GM23338 (cell line): Measurements from ENCODE around the gene PAX2. TPM values are rescaled to one million over a fixed set of nuclear protein-coding genes. Genes with fewer than 3 reads are reported as not detected.

Experiments
- ATAC-seq: fragments of 200-7000 bp; cut with Tn5 transposase; 3 replicates; pipeline ENCODE4 v1.9.1; 2020
- DNase-seq: peaks from one replicate; pipeline ENCODE4 v3.0.0-alpha.2; 2015; ENCODE audit warnings: low spot score
- H2AFZ ChIP-seq: fragments of 200-600 bp; sonication (generic); 2 replicates; pipeline ENCODE4 v1.8.0; 2016; ENCODE audit warnings: antibody characterized with exemption, mild to moderate bottlenecking, moderate library complexity
- H3F3A ChIP-seq: fragments of 200-600 bp; sonication (generic); replicated peaks from 2 replicates; pipeline ENCODE4 v1.8.0; 2017; ENCODE audit warnings: antibody characterized with exemption, mixed run types, low read depth
- H3K27ac ChIP-seq: fragments of 200-600 bp; sonication (generic); 2 replicates; pipeline ENCODE4 v1.6.1; 2016; ENCODE audit warnings: low read depth
- H3K27me3 ChIP-seq: fragments of 200-600 bp; sonication (generic); 2 replicates; pipeline ENCODE4 v1.8.0; 2016; ENCODE audit warnings: mild to moderate bottlenecking, mixed run types, moderate library complexity; ENCODE audit not compliant: insufficient read depth
- H3K36me3 ChIP-seq: fragments of 200-600 bp; sonication (generic); 2 replicates; pipeline ENCODE4 v1.8.0; 2016; ENCODE audit warnings: mild to moderate bottlenecking; ENCODE audit not compliant: insufficient read depth
- H3K4me1 ChIP-seq: fragments of 200-600 bp; sonication (generic); 2 replicates; pipeline ENCODE4 v1.8.0; 2016; ENCODE audit warnings: mild to moderate bottlenecking, moderate library complexity; ENCODE audit not compliant: insufficient read depth
- H3K4me2 ChIP-seq: fragments of 200-600 bp; sonication (generic); 2 replicates; pipeline ENCODE4 v1.7.1; 2017; ENCODE audit warnings: mixed run types
- H3K4me3 ChIP-seq: fragments of 200-600 bp; sonication (generic); 2 replicates; pipeline ENCODE4 v1.6.1; 2016; ENCODE audit warnings: mixed run types
- H3K79me2 ChIP-seq: fragments of 200-600 bp; sonication (generic); replicated peaks from 2 replicates; pipeline ENCODE4 v1.8.0; 2017; ENCODE audit warnings: mild to moderate bottlenecking; ENCODE audit not compliant: insufficient read depth
- H3K9me2 ChIP-seq: fragments of 200-600 bp; sonication (generic); 2 replicates; pipeline ENCODE4 v1.8.0; 2017; ENCODE audit not compliant: insufficient read depth
- H4K20me1 ChIP-seq: fragments of 200-600 bp; sonication (generic); replicated peaks from 2 replicates; pipeline ENCODE4 v1.8.0; 2017; ENCODE audit warnings: mild to moderate bottlenecking; ENCODE audit not compliant: insufficient read depth
- H3K27ac Mint-ChIP-seq: 2 replicates; pipeline ENCODE4 v1.8.0; 2020; ENCODE audit warnings: inconsistent platforms, mild to moderate bottlenecking, moderate library complexity, mixed read lengths
- H3K27me3 Mint-ChIP-seq: 3 replicates; pipeline ENCODE4 v1.8.0; 2022; ENCODE audit warnings: low read depth, mild to moderate bottlenecking, moderate library complexity, mixed read lengths, inconsistent platforms; ENCODE audit not compliant: insufficient read depth, poor library complexity
- H3K36me3 Mint-ChIP-seq: 3 replicates; pipeline ENCODE4 v1.8.0; 2021; ENCODE audit warnings: low read depth, mild to moderate bottlenecking, inconsistent platforms, moderate library complexity, mixed read lengths
- H3K4me1 Mint-ChIP-seq: 3 replicates; pipeline ENCODE4 v1.8.0; 2020; ENCODE audit warnings: mild to moderate bottlenecking, inconsistent platforms, mixed read lengths
- H3K4me3 Mint-ChIP-seq: 3 replicates; pipeline ENCODE4 v1.8.0; 2021; ENCODE audit warnings: moderate library complexity, mild to moderate bottlenecking, inconsistent platforms, mixed read lengths
- H3K9me3 Mint-ChIP-seq: 3 replicates; pipeline ENCODE4 v1.8.0; 2020; ENCODE audit warnings: moderate library complexity, mild to moderate bottlenecking, inconsistent platforms, mixed read lengths
- CREB1 ChIP-seq: fragments of 250-450 bp; sonication (Bioruptor Pico); IDR thresholded peaks from 2 replicates; pipeline ENCODE4 v1.5.0; 2020; ENCODE audit warnings: low read depth, mild to moderate bottlenecking, moderate library complexity
- CTCF ChIP-seq, 2 experiments: fragments of 200-600 bp in 1 of 2; sonication (generic) in 1 of 2; conservative IDR thresholded peaks; 2 replicates each; pipeline versions ENCODE4 v1.5.1 to v1.6.1; 2016 to 2017; ENCODE audit warnings: antibody characterized with exemption in 2 of 2, low read depth in 2 of 2, mild to moderate bottlenecking in 2 of 2, moderate library complexity in 1 of 2
- EZH2 ChIP-seq: fragments of 200-600 bp; sonication (generic); IDR thresholded peaks from one replicate; pipeline ENCODE4 v1.8.0; 2017; ENCODE audit warnings: antibody characterized with exemption, mild to moderate bottlenecking, low read depth; ENCODE audit not compliant: unreplicated experiment
- NANOG ChIP-seq: IDR thresholded peaks from 2 replicates; pipeline ENCODE4 v1.6.1; 2016; ENCODE audit warnings: antibody characterized with exemption, borderline replicate concordance
- POLR2AphosphoS5 ChIP-seq: IDR thresholded peaks from 2 replicates; pipeline ENCODE4 v1.6.1; 2016; ENCODE audit warnings: antibody characterized with exemption, low read depth
- REST ChIP-seq: IDR thresholded peaks from one replicate; pipeline ENCODE4 v1.6.1; 2018; ENCODE audit warnings: antibody characterized with exemption; ENCODE audit not compliant: unreplicated experiment
- polyA plus RNA-seq: library from polyadenylated mRNA; unstranded; fragments of >200 nt; fragmentation: Nextera tagmentation; extraction: Ambion mirVana; gene quantifications from 2 replicates; pipeline ENCODE4 v1.2.1, GENCODE V29; 2016
- total RNA-seq: library from RNA; depleted of rRNA; stranded (reverse); fragments of >200 nt; shearing (Covaris generic); gene quantifications from 2 replicates; pipeline ENCODE4 v1.2.3, GENCODE V29; 2014
- TF ChIP-seq, protein P1 (sequence below): IDR thresholded peaks from 2 replicates; pipeline ENCODE4 v1.6.1; 2016; ENCODE audit warnings: antibody characterized with exemption

Gene PAX2
- total and polyA plus RNA-seq, 2 experiments from 2014 or later, result not detected

GRCh38 chr10:100766693-100767421, 21.5 kb downstream of the PAX2 start:
- Mint-ChIP-seq H3K36me3 (no peaks in the 10 kb centered on the region), H3K27me3 (peaks cover 7% of the 10 kb centered on the region)
- peak; percentile 89 for ATAC-seq

GRCh38 chr10:100767422-100767775, 22.0 kb downstream of the PAX2 start:
- Histone ChIP-seq H3K4me3 (no peak overlapping the region), H3K79me2 (no peaks in the 10 kb centered on the region), H3K4me2 (no peak overlapping the region), H3K27ac (no peak overlapping the region), H3K4me1 (no peaks in the 10 kb centered on the region), H3F3A (no peaks in the 10 kb centered on the region), H3K9me2 (no peaks in the 10 kb centered on the region), H3K36me3 (no peaks in the 10 kb centered on the region), H2AFZ (no peak overlapping the region), H4K20me1 (no peaks in the 10 kb centered on the region), H3K27me3 (peaks cover 10% of the 10 kb centered on the region; the same call in 1 of the 2 replicates)
- Mint-ChIP-seq H3K4me1 (no peaks in the 10 kb centered on the region), H3K9me3 (no peaks in the 10 kb centered on the region), H3K36me3 (no peaks in the 10 kb centered on the region), H3K27me3 (peaks cover 4% of the 10 kb centered on the region), H3K4me3 (no peak overlapping the region), H3K27ac (no peak overlapping the region)
- ATAC-seq (peak; percentile 41), DNase-seq (no peak)
- TF ChIP-seq NANOG (no peak), CREB1 (no peak), POLR2AphosphoS5 (no peak), REST (no peak)
- TF ChIP-seq, protein P1, sequence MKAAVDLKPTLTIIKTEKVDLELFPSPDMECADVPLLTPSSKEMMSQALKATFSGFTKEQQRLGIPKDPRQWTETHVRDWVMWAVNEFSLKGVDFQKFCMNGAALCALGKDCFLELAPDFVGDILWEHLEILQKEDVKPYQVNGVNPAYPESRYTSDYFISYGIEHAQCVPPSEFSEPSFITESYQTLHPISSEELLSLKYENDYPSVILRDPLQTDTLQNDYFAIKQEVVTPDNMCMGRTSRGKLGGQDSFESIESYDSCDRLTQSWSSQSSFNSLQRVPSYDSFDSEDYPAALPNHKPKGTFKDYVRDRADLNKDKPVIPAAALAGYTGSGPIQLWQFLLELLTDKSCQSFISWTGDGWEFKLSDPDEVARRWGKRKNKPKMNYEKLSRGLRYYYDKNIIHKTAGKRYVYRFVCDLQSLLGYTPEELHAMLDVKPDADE, result no peak

More at GRCh38 chr10:100766693-100767421, 21.5 kb downstream of the PAX2 start:
- H4K20me1 ChIP-seq, result no peaks in the 10 kb centered on the region
- H3K79me2 ChIP-seq, result no peaks in the 10 kb centered on the region
- Mint-ChIP-seq H3K9me3 (no peaks in the 10 kb centered on the region), H3K4me1 (no peaks in the 10 kb centered on the region), H3K27ac (no peak overlapping the region), H3K4me3 (no peak overlapping the region)
- H2AFZ ChIP-seq, result no peak overlapping the region
- H3K9me2 ChIP-seq, result no peaks in the 10 kb centered on the region
- peak; percentile 50 for DNase-seq
- no peak overlapping the region for H3K4me3 ChIP-seq
- H3K27ac ChIP-seq, result no peak overlapping the region
- no peak overlapping the region for H3K4me2 ChIP-seq
- H3F3A ChIP-seq, result no peaks in the 10 kb centered on the region
- peaks cover 10% of the 10 kb centered on the region; the same call in 1 of the 2 replicates for H3K27me3 ChIP-seq
- H3K4me1 ChIP-seq, result no peaks in the 10 kb centered on the region
- no peak for TF ChIP-seq CREB1
- TF ChIP-seq CTCF (conservative IDR thresholded peaks at IDR 0.05; ENCODE audit: low read depth in 2 of 2), result peak; percentile 37 to 45
- TF ChIP-seq NANOG, result no peak
- no peak for TF ChIP-seq EZH2
- H3K36me3 ChIP-seq, result no peaks in the 10 kb centered on the region
